ENCODE data around the gene CARTPT. TPM values are rescaled to one million over a fixed set of nuclear protein-coding genes. Genes with fewer than 3 reads are reported as not detected.

Gene CARTPT
- total RNA-seq, 1 donor from 2014 or later: not detected

- no peak for DNase-seq (ENCODE audit: low read depth)
Measured at GRCh38 chr5:71737931-71738539, 19.0 kb downstream of the CARTPT start.

- DNase-seq (ENCODE audit: low read depth): no peak
Measured at GRCh38 chr5:71738662-71739361, 19.7 kb downstream of the CARTPT start.

- DNase-seq (ENCODE audit: low read depth): no peak
Measured at GRCh38 chr5:71740015-71740753, 21.1 kb downstream of the CARTPT start.

DNA sequence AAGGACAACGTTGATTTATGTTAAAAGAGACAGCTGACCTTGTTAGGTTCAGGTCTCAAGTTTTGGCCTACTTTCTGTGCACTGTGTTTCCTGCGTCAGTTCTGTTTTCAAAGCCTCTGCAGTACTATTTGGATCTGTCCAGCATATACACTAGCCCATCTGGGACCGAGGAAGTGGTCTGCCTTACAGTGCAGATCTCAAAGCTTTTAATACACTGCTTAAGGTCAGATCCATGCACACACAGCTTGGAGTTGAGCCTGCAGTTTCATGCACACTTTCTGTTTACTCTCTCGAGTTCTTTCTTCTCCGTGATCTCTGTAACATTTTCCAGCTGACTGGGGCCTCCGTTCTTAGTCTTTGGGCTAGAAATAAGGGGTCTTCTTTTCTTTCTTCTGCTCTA lies 24.1 kb downstream of the CARTPT start:
- DNase-seq (ENCODE audit: low read depth): no peak

- DNase-seq (ENCODE audit: low read depth): no peak
Measured at GRCh38 chr5:71744009-71744790, 25.1 kb downstream of the CARTPT start.

GRCh38 chr5:71747182-71747581 lies 28.1 kb downstream of the CARTPT start:
- no peak for DNase-seq (ENCODE audit: low read depth)

DNA sequence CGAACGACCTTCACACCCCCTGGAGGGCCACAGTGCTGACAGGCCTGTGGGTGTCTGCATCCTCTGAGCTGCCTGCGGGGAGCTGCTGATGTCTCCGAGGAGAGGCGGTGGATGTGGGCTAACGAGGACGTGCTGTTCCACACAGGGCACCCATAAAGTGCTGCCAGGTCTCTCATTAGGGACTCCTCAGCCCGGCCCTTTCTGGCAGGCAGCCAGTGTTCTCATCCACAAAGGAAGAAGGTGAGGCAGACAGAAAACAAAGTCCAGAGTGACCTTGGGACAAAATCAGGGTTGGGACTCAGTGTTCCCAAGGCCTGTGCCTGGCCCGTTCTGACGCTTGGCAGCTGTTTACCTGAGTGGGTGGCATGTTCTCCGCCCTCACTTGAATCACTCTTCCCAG lies 29.3 kb downstream of the CARTPT start:
- peak; percentile 72 for DNase-seq (ENCODE audit: low read depth)

DNA sequence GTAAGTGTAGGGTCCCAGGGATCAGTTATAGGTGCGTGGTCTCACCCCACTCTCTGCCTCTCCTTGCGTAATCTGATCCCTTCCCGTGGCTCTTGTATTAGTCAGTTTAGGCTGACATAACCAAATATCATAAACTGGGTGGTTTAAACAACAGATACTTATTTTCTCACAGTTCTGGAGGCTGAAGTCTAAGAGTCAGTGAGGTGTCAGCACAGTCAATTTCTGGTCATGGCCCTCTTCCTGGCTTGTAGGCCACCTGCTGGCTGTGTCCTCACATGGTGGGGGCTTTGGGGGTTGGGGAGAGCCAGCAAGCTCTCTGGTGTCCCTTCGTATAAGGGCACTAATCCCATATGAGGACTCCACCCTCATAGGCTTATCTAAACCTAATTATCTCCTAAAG lies 32.3 kb downstream of the CARTPT start:
- DNase-seq (ENCODE audit: low read depth): no peak

GRCh38 chr5:71752441-71753190 lies 33.5 kb downstream of the CARTPT start:
- no peak for DNase-seq (ENCODE audit: low read depth)

GRCh38 chr5:71757590-71758543 lies 38.8 kb downstream of the CARTPT start:
- peak; percentile 68 for DNase-seq (ENCODE audit: low read depth)

- DNase-seq (ENCODE audit: low read depth): no peak
Measured at GRCh38 chr5:71762826-71763225, 43.8 kb downstream of the CARTPT start.

DNA sequence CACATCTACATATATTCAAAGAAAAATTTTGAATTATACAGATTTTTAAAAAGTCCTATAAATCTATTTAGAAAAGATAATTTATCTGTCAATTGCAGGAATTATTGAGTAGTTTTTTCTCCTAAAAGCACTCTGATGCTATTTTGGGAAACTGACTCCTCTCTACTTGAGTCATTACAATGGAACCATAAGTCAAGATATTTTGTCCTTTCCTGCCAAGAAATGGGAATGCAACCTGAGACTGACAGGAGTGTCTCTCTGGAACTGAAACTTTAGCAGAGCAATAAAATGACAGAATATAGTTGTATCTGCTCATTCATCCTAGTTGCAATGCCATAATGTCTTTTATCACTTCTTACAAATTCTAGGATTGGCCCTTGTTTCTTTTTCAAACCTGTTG lies 48.6 kb downstream of the CARTPT start:
- DNase-seq (ENCODE audit: low read depth): no peak

GRCh38 chr5:71769287-71769686 lies 50.2 kb downstream of the CARTPT start:
- DNase-seq (ENCODE audit: low read depth): no peak

GRCh38 chr5:71770381-71770780 lies 51.3 kb downstream of the CARTPT start:
- no peak for DNase-seq (ENCODE audit: low read depth)

Other genes with a start within 250 kb of the CARTPT start
- 56.3 and 59.9 TPM in 2 replicates for gene MCCC2, start 131.9 kb upstream of the CARTPT start, total RNA-seq